HCT116 (cell line): ENCODE results near the gene TPBGL. TPM values are rescaled to one million over a fixed set of nuclear protein-coding genes. Genes with fewer than 3 reads are reported as not detected.
A peak's percentile ranks its signal among the peaks of the same experiment; 100 is the strongest.

Experiments used
- ATAC-seq: fragments of 200-7000 bp; cut with Tn5 transposase; 2 replicates; pipeline ENCODE4 v1.9.1; 2020; ENCODE audit warnings: mild to moderate bottlenecking, moderate library complexity
- BruUV-seq: library from RNA; stranded (reverse); fragments of 400-500 nt; replicated peaks from 2 replicates; lab custom pipeline; 2021; lab: Mats Ljungman, UMichigan
- CTCF ChIA-PET: fragments of 300-600 bp; sonication (Branson Sonifier 250); formaldehyde crosslinking; loops from one replicate; lab custom pipeline; 2021; ENCODE audit warnings: antibody characterized with exemption; lab: Charles Lee
- POLR2A ChIA-PET: fragments of 300-600, 350-600 bp; sonication (Branson Sonifier 250); formaldehyde crosslinking; loops from one replicate; lab custom pipeline; 2021; ENCODE audit warnings: antibody characterized with exemption; lab: Charles Lee
- RAD21 ChIA-PET, 2 experiments: fragments of 300-600 bp; sonication (Branson Sonifier 250); formaldehyde crosslinking; loops; one replicate each; lab custom pipeline; 2023; ENCODE audit warnings: low total read pairs in 2 of 2; ENCODE audit not compliant: uncharacterized antibody in 2 of 2, unreplicated experiment in 2 of 2, low non-redundant PET in 1 of 2; lab: Charles Lee
- DNase-seq: peaks from one replicate; pipeline ENCODE4 v3.0.0-alpha.2; 2010; ENCODE audit warnings: low read depth, low spot score
- H2AFZ ChIP-seq: fragments of 200-600 bp; shearing (Covaris generic), sonication (generic); 2 replicates; pipeline ENCODE4 v1.6.1; 2017; ENCODE audit warnings: low read depth, mixed run types, mixed read lengths, antibody characterized with exemption, low read length; ENCODE audit not compliant: poor library complexity, severe bottlenecking
- H3K27ac ChIP-seq: 2 replicates; pipeline ENCODE4 v1.5.1; 2012; ENCODE audit warnings: low read depth, low read length
- H3K27me3 ChIP-seq: fragments of 200-600 bp; sonication (generic); 2 replicates; pipeline ENCODE4 v1.6.1; 2016; ENCODE audit warnings: mixed run types, low read length, mixed read lengths; ENCODE audit not compliant: insufficient read depth
- H3K36me3 ChIP-seq, 2 experiments: fragments of 200-500 bp in 1 of 2; fragments of 200-600 bp in 1 of 2; sonication (Bioruptor generic) in 1 of 2; sonication (generic) in 1 of 2; 2 replicates each; pipeline versions ENCODE4 v1.5.1 to v1.6.1; 2014 to 2016; ENCODE audit warnings: low read length in 2 of 2, inconsistent platforms in 1 of 2, mixed read lengths in 1 of 2, mixed run types in 1 of 2; ENCODE audit not compliant: insufficient read depth in 2 of 2, control insufficient read depth in 1 of 2
- H3K4me1 ChIP-seq, 2 experiments: fragments of 200-600 bp in 1 of 2; sonication (generic) in 1 of 2; 2 replicates each; pipeline versions ENCODE4 v1.5.1 to v1.6.1; 2012 to 2017; ENCODE audit warnings: low read length in 2 of 2, inconsistent platforms in 1 of 2, mild to moderate bottlenecking in 1 of 2, mixed read lengths in 1 of 2, mixed run types in 1 of 2, moderate library complexity in 1 of 2; ENCODE audit not compliant: insufficient read depth in 2 of 2, control insufficient read depth in 1 of 2
- H3K4me2 ChIP-seq: fragments of 200-600 bp; sonication (generic); 2 replicates; pipeline ENCODE4 v1.6.1; 2017; ENCODE audit warnings: mixed run types, low read length, mixed read lengths
- H3K4me3 ChIP-seq, 2 experiments: fragments of 200-600 bp in 1 of 2; sonication (generic) in 1 of 2; replicated peaks in 1 of 2; 2 replicates each; pipeline ENCODE4 v1.5.1; 2011 to 2016; ENCODE audit warnings: low read length in 2 of 2, control low read depth in 1 of 2, low read depth in 1 of 2, mild to moderate bottlenecking in 1 of 2, mixed read lengths in 1 of 2, mixed run types in 1 of 2
- H3K79me2 ChIP-seq: fragments of 200-600 bp; sonication (generic); 2 replicates; pipeline ENCODE4 v1.6.1; 2017; ENCODE audit warnings: mild to moderate bottlenecking, mixed run types, low read length, moderate library complexity, mixed read lengths; ENCODE audit not compliant: insufficient read depth
- H3K9ac ChIP-seq: fragments of 200-600 bp; sonication (generic); 2 replicates; pipeline ENCODE4 v1.6.1; 2016; ENCODE audit warnings: low read length, mixed read lengths
- H3K9me2 ChIP-seq: fragments of 200-600 bp; sonication (generic), shearing (Covaris generic); 2 replicates; pipeline ENCODE4 v1.6.1; 2017; ENCODE audit warnings: mixed run types, mild to moderate bottlenecking, moderate library complexity; ENCODE audit not compliant: insufficient read depth
- H3K9me3 ChIP-seq, 2 experiments: fragments of 200-500 bp in 1 of 2; fragments of 200-600 bp in 1 of 2; sonication (Bioruptor generic) in 1 of 2; sonication (generic) in 1 of 2; 2 replicates each; pipeline ENCODE4 v1.6.1; 2014 to 2017; ENCODE audit warnings: low read length in 2 of 2, mixed read lengths in 2 of 2, inconsistent platforms in 1 of 2, low read depth in 1 of 2, mild to moderate bottlenecking in 1 of 2, mixed run types in 1 of 2, moderate library complexity in 1 of 2; ENCODE audit not compliant: control insufficient read depth in 1 of 2, insufficient read depth in 1 of 2
- H4K20me1 ChIP-seq: fragments of 200-600 bp; sonication (generic), shearing (Covaris generic); 2 replicates; pipeline ENCODE4 v1.6.1; 2017; ENCODE audit warnings: mixed run types, mild to moderate bottlenecking, moderate library complexity; ENCODE audit not compliant: insufficient read depth
- CEBPB ChIP-seq: IDR thresholded peaks from 2 replicates; pipeline ENCODE4 v1.6.1; 2012; ENCODE audit warnings: low read depth
- ELF1 ChIP-seq: IDR thresholded peaks from 2 replicates; pipeline ENCODE4 v1.6.1; 2012; ENCODE audit warnings: low read depth, borderline replicate concordance
- FOSL1 ChIP-seq: IDR thresholded peaks from 2 replicates; pipeline ENCODE4 v1.6.1; 2012; ENCODE audit warnings: low read depth
- RAD21 ChIP-seq: IDR thresholded peaks from 2 replicates; pipeline ENCODE4 v1.6.1; 2012; ENCODE audit warnings: low read depth, mild to moderate bottlenecking
- ZNF274 ChIP-seq: fragments of 200-500 bp; sonication (Bioruptor generic); IDR thresholded peaks from 2 replicates; pipeline ENCODE4 v1.6.1; 2014; ENCODE audit warnings: mild to moderate bottlenecking, low read depth, low read length, inconsistent platforms
- intact Hi-C: fragments of 100-400 bp; cut with micrococcal nuclease; formaldehyde crosslinking; loops from 2 replicates; pipeline ENCODE4 v1.10.0; 2022
- total RNA-seq: library from RNA; stranded (reverse); gene quantifications from one replicate; pipeline ENCODE4 v1.2.1, GENCODE V29; 2021; ENCODE audit not compliant: unreplicated experiment
- TF ChIP-seq, protein P1 (sequence below): IDR thresholded peaks from 2 replicates; pipeline ENCODE4 v1.6.1; 2012; ENCODE audit warnings: low read depth

Gene TPBGL
- total RNA-seq, 1 experiment from 2014 or later: 0.12 TPM

DNA sequence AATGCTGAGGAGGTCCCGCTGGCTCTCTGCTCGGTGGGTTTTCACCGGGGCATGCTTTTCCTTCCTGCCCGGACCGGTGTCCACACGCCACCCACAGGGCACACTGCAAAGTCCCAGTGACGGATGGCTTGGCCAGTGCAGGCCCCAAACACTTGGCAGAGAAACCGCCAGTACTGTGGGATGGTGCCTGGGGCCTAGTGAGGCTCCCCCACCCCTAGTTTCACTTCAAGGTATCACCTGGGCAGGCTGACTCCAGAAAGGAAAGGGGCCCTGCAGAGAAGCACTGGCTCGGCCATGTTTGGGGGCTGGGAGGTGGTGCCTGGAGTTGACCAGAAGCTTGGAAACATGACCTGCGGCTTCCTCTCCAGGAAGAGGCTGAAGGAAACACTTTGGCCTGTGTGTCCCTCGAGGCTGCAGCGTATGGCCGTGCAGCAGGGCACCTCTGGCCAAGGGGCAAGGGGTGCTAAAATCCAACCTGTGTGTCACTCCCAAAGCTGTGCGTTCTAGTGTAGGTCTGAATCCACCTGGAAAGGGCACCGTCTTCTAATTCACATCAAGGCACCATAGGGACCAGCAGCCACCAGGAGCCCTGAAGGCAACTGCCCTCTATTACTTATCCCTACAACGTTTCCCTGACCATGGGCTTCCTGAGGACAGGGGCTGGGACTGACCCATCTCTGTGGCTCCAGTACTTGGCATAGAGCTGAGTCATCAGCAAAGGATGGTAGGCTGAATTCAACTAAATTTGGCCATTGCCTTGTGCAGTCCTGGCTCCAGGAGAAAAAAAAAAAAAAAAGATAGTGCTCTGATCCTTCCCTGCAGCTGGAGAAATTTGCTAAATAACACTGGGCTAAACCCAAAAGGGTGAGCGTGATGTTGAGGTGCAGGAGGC lies 22.6 kb downstream of the TPBGL start:
- Histone ChIP-seq H3K9me2 (no peaks in the 10 kb centered on the region), H2AFZ (no peak overlapping the region), H4K20me1 (no peaks in the 10 kb centered on the region), H3K36me3 (no peaks in the 10 kb centered on the region), H3K27ac (no peak overlapping the region), H3K9me3 (no peaks in the 10 kb centered on the region), H3K79me2 (no peaks in the 10 kb centered on the region), H3K4me1 (no peaks in the 10 kb centered on the region), H3K4me2 (no peak overlapping the region), H3K9ac (no peak overlapping the region), H3K4me3 (no peak overlapping the region), H3K27me3 (no peaks in the 10 kb centered on the region)
- no peak for DNase-seq
- BruUV-seq: TSS peak; percentile 9
- POLR2A ChIA-PET: no interaction called here
- no peak for ATAC-seq
- RAD21 ChIA-PET: no interaction called here
- TF ChIP-seq ZNF274 (no peak), FOSL1 (no peak), ELF1 (no peak), CEBPB (0 out of 2 replicates have a peak, but pooled peaks have one; percentile 1), RAD21 (no peak)
- TF ChIP-seq, protein P1, sequence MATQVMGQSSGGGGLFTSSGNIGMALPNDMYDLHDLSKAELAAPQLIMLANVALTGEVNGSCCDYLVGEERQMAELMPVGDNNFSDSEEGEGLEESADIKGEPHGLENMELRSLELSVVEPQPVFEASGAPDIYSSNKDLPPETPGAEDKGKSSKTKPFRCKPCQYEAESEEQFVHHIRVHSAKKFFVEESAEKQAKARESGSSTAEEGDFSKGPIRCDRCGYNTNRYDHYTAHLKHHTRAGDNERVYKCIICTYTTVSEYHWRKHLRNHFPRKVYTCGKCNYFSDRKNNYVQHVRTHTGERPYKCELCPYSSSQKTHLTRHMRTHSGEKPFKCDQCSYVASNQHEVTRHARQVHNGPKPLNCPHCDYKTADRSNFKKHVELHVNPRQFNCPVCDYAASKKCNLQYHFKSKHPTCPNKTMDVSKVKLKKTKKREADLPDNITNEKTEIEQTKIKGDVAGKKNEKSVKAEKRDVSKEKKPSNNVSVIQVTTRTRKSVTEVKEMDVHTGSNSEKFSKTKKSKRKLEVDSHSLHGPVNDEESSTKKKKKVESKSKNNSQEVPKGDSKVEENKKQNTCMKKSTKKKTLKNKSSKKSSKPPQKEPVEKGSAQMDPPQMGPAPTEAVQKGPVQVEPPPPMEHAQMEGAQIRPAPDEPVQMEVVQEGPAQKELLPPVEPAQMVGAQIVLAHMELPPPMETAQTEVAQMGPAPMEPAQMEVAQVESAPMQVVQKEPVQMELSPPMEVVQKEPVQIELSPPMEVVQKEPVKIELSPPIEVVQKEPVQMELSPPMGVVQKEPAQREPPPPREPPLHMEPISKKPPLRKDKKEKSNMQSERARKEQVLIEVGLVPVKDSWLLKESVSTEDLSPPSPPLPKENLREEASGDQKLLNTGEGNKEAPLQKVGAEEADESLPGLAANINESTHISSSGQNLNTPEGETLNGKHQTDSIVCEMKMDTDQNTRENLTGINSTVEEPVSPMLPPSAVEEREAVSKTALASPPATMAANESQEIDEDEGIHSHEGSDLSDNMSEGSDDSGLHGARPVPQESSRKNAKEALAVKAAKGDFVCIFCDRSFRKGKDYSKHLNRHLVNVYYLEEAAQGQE: no peak
- CTCF ChIA-PET: interaction anchor here (1.3 kb wide), 1 partner anchor 15 kb away, joined by 4 read pairs; no protein-coding TSS in a partner anchor
- intact Hi-C loops: no loop called here
